SK-N-SH (cell line): ENCODE data around the gene PDE4B. TPM values are rescaled to one million over a fixed set of nuclear protein-coding genes. Genes with fewer than 3 reads are reported as not detected.
A peak's percentile ranks its signal among the peaks of the same experiment; 100 is the strongest.

ENCODE experiments used
- CTCF ChIA-PET: fragments of 300-600, 350-600 bp; formaldehyde crosslinking; extraction: SDS; loops from one replicate; lab custom pipeline; 2021; lab: Yijun Ruan, JAX
- POLR2A ChIA-PET: fragments of 350-600 bp; sonication (Branson Sonifier 250); formaldehyde crosslinking; extraction: SDS; loops from one replicate; lab custom pipeline; 2020; ENCODE audit warnings: antibody characterized with exemption, inconsistent platforms; lab: Yijun Ruan, JAX
- DNase-seq: peaks from one replicate; pipeline ENCODE4 v3.0.0; 2012
- H2AFZ ChIP-seq: fragments of 200-600 bp; sonication (generic); 2 replicates; pipeline ENCODE4 v1.8.1; 2016; ENCODE audit warnings: antibody characterized with exemption, mild to moderate bottlenecking, low read depth
- H3F3A ChIP-seq: fragments of 200-600 bp; sonication (generic); replicated peaks from 2 replicates; pipeline ENCODE3; 2016; ENCODE audit warnings: antibody characterized with exemption, mild to moderate bottlenecking; ENCODE audit not compliant: insufficient read depth
- H3K27ac ChIP-seq, 2 experiments: fragments of 200-500 bp in 1 of 2; fragments of 200-600 bp in 1 of 2; sonication (Bioruptor generic) in 1 of 2; sonication (generic), shearing (Covaris generic) in 1 of 2; 2 replicates each; pipeline versions ENCODE4 v1.5.1 to v1.6.1; 2014 to 2016; ENCODE audit warnings: low read depth in 2 of 2, inconsistent platforms in 1 of 2, low read length in 1 of 2, mild to moderate bottlenecking in 1 of 2, mixed read lengths in 1 of 2
- H3K27me3 ChIP-seq: fragments of 200-600 bp; sonication (generic), shearing (Covaris generic); 2 replicates; pipeline ENCODE4 v1.6.1; 2016; ENCODE audit warnings: mixed run types; ENCODE audit not compliant: insufficient read depth
- H3K36me3 ChIP-seq, 2 experiments: fragments of 200-500 bp in 1 of 2; fragments of 200-600 bp in 1 of 2; sonication (Bioruptor generic) in 1 of 2; sonication (generic) in 1 of 2; replicated peaks in 1 of 2; 2 replicates each; pipeline versions ENCODE3 to v1.5.1; 2014 to 2016; ENCODE audit warnings: low read length in 1 of 2, mild to moderate bottlenecking in 1 of 2; ENCODE audit not compliant: insufficient read depth in 2 of 2, control insufficient read depth in 1 of 2
- H3K4me1 ChIP-seq, 2 experiments: fragments of 200-500 bp in 1 of 2; fragments of 200-600 bp in 1 of 2; sonication (Bioruptor generic) in 1 of 2; sonication (generic), shearing (Covaris generic) in 1 of 2; 2 replicates each; pipeline versions ENCODE4 v1.5.1 to v1.6.1; 2014 to 2016; ENCODE audit warnings: low read depth in 1 of 2, low read length in 1 of 2, mixed run types in 1 of 2; ENCODE audit not compliant: insufficient read depth in 2 of 2, control insufficient read depth in 1 of 2
- H3K4me2 ChIP-seq: fragments of 200-600 bp; sonication (generic), shearing (Covaris generic); 2 replicates; pipeline ENCODE4 v1.6.1; 2017; ENCODE audit warnings: mixed run types
- H3K4me3 ChIP-seq, 2 experiments: fragments of 200-500 bp in 1 of 2; fragments of 200-600 bp in 1 of 2; sonication (Bioruptor generic) in 1 of 2; sonication (generic), shearing (Covaris generic) in 1 of 2; 2 replicates each; pipeline versions ENCODE4 v1.5.1 to v1.8.1; 2014 to 2016; ENCODE audit warnings: low read depth in 2 of 2, inconsistent platforms in 1 of 2, low read length in 1 of 2, mild to moderate bottlenecking in 1 of 2, mixed read lengths in 1 of 2, moderate library complexity in 1 of 2
- H3K79me2 ChIP-seq: fragments of 200-600 bp; sonication (generic); 2 replicates; pipeline ENCODE4 v1.8.1; 2017; ENCODE audit warnings: mild to moderate bottlenecking; ENCODE audit not compliant: insufficient read depth
- H3K9ac ChIP-seq: fragments of 200-600 bp; sonication (generic); 2 replicates; pipeline ENCODE4 v1.6.1; 2017; ENCODE audit warnings: mixed run types
- H3K9me2 ChIP-seq: fragments of 200-600 bp; sonication (generic); 2 replicates; pipeline ENCODE4 v1.6.1; 2017; ENCODE audit warnings: mixed run types
- H3K9me3 ChIP-seq: fragments of 200-600 bp; sonication (generic); 2 replicates; pipeline ENCODE4 v1.6.1; 2017; ENCODE audit warnings: mixed run types, mild to moderate bottlenecking, moderate library complexity
- H4K20me1 ChIP-seq: fragments of 200-600 bp; sonication (generic); 2 replicates; pipeline ENCODE4 v1.6.1; 2017; ENCODE audit warnings: mild to moderate bottlenecking, mixed run types; ENCODE audit not compliant: insufficient read depth
- CHD2 ChIP-seq: fragments of 150-350 bp; IDR thresholded peaks from 2 replicates; pipeline ENCODE4 v1.6.1; 2018; ENCODE audit warnings: low read length; ENCODE audit not compliant: partially characterized antibody
- ELF1 ChIP-seq: IDR thresholded peaks from 2 replicates; pipeline ENCODE4 v1.4.0; 2012
- EP300 ChIP-seq, 2 experiments: IDR thresholded peaks; 2 replicates each; pipeline versions ENCODE4 v1.4.0 to v1.6.1; 2012; ENCODE audit warnings: borderline replicate concordance in 1 of 2, low read depth in 1 of 2, low read length in 1 of 2
- EZH2phosphoT487 ChIP-seq: fragments of 200-600 bp; sonication (generic); IDR thresholded peaks from 2 replicates; pipeline ENCODE4 v1.6.1; 2017; ENCODE audit warnings: low read depth, mixed run types, mild to moderate bottlenecking, antibody characterized with exemption, moderate library complexity, borderline replicate concordance
- FOXM1 ChIP-seq: IDR thresholded peaks from 2 replicates; pipeline ENCODE4 v1.4.0; 2012; ENCODE audit warnings: low read depth, mild to moderate bottlenecking
- GABPA ChIP-seq: IDR thresholded peaks from 2 replicates; pipeline ENCODE4 v1.4.0; 2012; ENCODE audit warnings: low read depth, mild to moderate bottlenecking
- GATA2 ChIP-seq: sonication (generic); formaldehyde crosslinking; IDR thresholded peaks from 2 replicates; pipeline ENCODE4 v1.5.0; 2020; ENCODE audit warnings: mild to moderate bottlenecking, missing genetic modification reagents
- JUND ChIP-seq: IDR thresholded peaks from 2 replicates; pipeline ENCODE4 v1.4.0; 2012
- MXI1 ChIP-seq: IDR thresholded peaks from 2 replicates; pipeline ENCODE4 v1.6.1; 2012; ENCODE audit warnings: mild to moderate bottlenecking, low read depth, low read length, improper control_type of control experiment
- NRF1 ChIP-seq: IDR thresholded peaks from 2 replicates; pipeline ENCODE4 v1.6.1; 2012; ENCODE audit warnings: low read depth, mild to moderate bottlenecking, low read length
- POLR2AphosphoS5 ChIP-seq: IDR thresholded peaks from 2 replicates; pipeline ENCODE4 v1.6.1; 2012; ENCODE audit warnings: low read depth, low read length
- RAD21 ChIP-seq: IDR thresholded peaks from 2 replicates; pipeline ENCODE4 v1.6.1; 2012; ENCODE audit warnings: mild to moderate bottlenecking, low read length
- RCOR1 ChIP-seq: fragments of 150-350 bp; IDR thresholded peaks from 2 replicates; pipeline ENCODE4 v1.6.1; 2017; ENCODE audit warnings: antibody characterized with exemption, low read length
- RFX5 ChIP-seq: IDR thresholded peaks from 2 replicates; pipeline ENCODE4 v1.6.1; 2012; ENCODE audit warnings: mild to moderate bottlenecking, improper control_type of control experiment, low read length
- RXRA ChIP-seq: IDR thresholded peaks from 2 replicates; pipeline ENCODE4 v1.4.0; 2012; ENCODE audit warnings: low read depth, mild to moderate bottlenecking, borderline replicate concordance
- SIN3A ChIP-seq: IDR thresholded peaks from 2 replicates; pipeline ENCODE4 v1.6.1; 2012; ENCODE audit warnings: low read depth, mild to moderate bottlenecking, low read length, moderate library complexity, borderline replicate concordance
- SMC3 ChIP-seq: IDR thresholded peaks from 2 replicates; pipeline ENCODE4 v1.6.1; 2012; ENCODE audit warnings: low read depth, low read length, improper control_type of control experiment
- TCF12 ChIP-seq: IDR thresholded peaks from 2 replicates; pipeline ENCODE4 v1.4.0; 2012
- TEAD4 ChIP-seq: IDR thresholded peaks from 2 replicates; pipeline ENCODE4 v1.4.0; 2012; ENCODE audit warnings: mild to moderate bottlenecking, borderline replicate concordance; ENCODE audit not compliant: insufficient read depth
- WGBS: methylation state at CpG from one replicate; pipeline ENCODE4 v1.1.6; 2017; ENCODE audit warnings: low lambda C conversion rate; 5-methylcytosine and 5-hydroxymethylcytosine counted together
- polyA plus RNA-seq, 3 experiments: library from polyadenylated mRNA; depleted of rRNA; stranded (reverse); fragments of >200 nt; gene quantifications; 2 replicates each; pipeline ENCODE4 v1.2.3, GENCODE V29; 2012
- TF ChIP-seq, protein P1 (sequence below): fragments of 200-600 bp; sonication (generic); IDR thresholded peaks from 2 replicates; pipeline ENCODE4 v1.6.1; 2017; ENCODE audit warnings: antibody characterized with exemption, mild to moderate bottlenecking, moderate library complexity
- TF ChIP-seq, protein P2 (sequence below): fragments of 150-350 bp; IDR thresholded peaks from 2 replicates; pipeline ENCODE4 v1.6.1; 2016; ENCODE audit warnings: mild to moderate bottlenecking, low read depth, low read length
- TF ChIP-seq, protein P3 (sequence below): IDR thresholded peaks from 2 replicates; pipeline ENCODE4 v1.4.0; 2012; ENCODE audit warnings: low read depth, borderline replicate concordance
- TF ChIP-seq, protein P4 (sequence below): fragments of 150-350 bp; IDR thresholded peaks from 2 replicates; pipeline ENCODE4 v1.6.1; 2017; ENCODE audit warnings: antibody characterized with exemption, low read length, low read depth, borderline replicate concordance
- TF ChIP-seq, protein P5 (sequence below): IDR thresholded peaks from 2 replicates; pipeline ENCODE4 v1.4.0; 2012; ENCODE audit warnings: low read depth, borderline replicate concordance
- TF ChIP-seq, protein P6 (sequence below): IDR thresholded peaks from 2 replicates; pipeline ENCODE4 v1.4.0; 2012; ENCODE audit warnings: low read depth

The PDE4B gene
- polyA plus RNA-seq, 1 of the 3 experiments (the other 2 are of a cell fraction), result 1.9 TPM

DNA sequence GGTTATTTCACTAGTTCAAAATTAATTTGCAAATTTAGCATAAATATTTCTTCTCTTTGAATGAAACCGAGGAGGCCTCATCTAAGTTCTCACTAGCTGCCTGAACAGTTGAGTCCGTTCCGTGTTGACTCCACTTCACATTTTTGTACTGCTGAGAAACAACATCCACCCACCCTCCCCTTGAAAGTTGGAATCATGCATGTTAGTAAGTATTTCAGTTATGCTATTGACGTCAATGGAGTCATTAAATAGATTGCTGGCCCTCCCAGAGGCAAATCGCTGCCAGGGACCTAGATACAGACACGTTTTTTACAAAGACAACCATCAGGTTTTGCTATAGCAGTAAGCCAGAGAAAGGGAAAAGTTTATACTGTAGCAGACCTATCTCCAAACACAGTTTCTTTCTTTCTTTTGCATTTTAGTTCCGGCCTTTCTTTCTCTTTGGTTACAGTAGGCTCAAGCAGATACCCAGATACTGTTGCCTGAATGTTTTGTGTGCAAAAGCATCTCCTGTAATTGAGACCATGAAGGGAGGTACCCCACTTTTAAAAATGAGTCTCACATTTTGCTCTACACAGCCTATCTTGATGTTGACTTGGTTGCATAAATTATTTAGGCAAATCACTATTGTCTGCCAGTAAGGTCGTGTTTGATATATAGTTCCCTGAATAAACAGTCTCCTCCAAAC lies 478.7 kb downstream of the PDE4B start:
- ChIA-PET POLR2A (interaction anchor here (2.0 kb wide), 1 partner anchor 60 kb away, joined by 7 read pairs; no protein-coding TSS in a partner anchor), CTCF (interaction anchor here (0.8 to 2.9 kb wide), 7 partner anchors 29 to 232 kb away, joined by 3 to 12 read pairs (median 3); no protein-coding TSS in a partner anchor)
- Histone ChIP-seq H3K4me1 (peaks cover 21 to 45% of the 10 kb centered on the region in 2 experiments; a peak in 3 of 4 replicates), H3K4me3 (peak overlapping the region in 1 of 2 experiments; percentile 30; a peak in 1 of 4 replicates), H3K79me2 (no peaks in the 10 kb centered on the region), H4K20me1 (no peaks in the 10 kb centered on the region), H3K9me2 (no peaks in the 10 kb centered on the region), H3K9ac (peak overlapping the region; percentile 65), H3K4me2 (peak overlapping the region; percentile 62), H3K9me3 (no peaks in the 10 kb centered on the region), H3K27ac (peak overlapping the region; percentile 91 to 97), H3F3A (peaks cover 16% of the 10 kb centered on the region), H3K36me3 (no peaks in the 10 kb centered on the region), H3K27me3 (no peaks in the 10 kb centered on the region), H2AFZ (peak overlapping the region; percentile 70)
- WGBS, result 1% methylated on average over 8 of the region's 8 CpGs
- DNase-seq, result peak; percentile 72
- TF ChIP-seq POLR2AphosphoS5 (peak; percentile 50; the same call in 1 of the 2 replicates), ELF1 (no peak), TCF12 (peak; percentile 89), GABPA (no peak), RXRA (peak; percentile 59; the same call in 1 of the 2 replicates), FOXM1 (peak; percentile 39; the same call in 1 of the 2 replicates), MXI1 (peak; percentile 73; the same call in 1 of the 2 replicates), RAD21 (peak; percentile 38), SIN3A (peak; percentile 53; the same call in 1 of the 2 replicates), TEAD4 (peak; percentile 91), GATA2 (peak; percentile 75), RCOR1 (peak; percentile 73; the same call in 1 of the 2 replicates), EP300 (IDR thresholded peaks at IDR 0.05; ENCODE audit: borderline replicate concordance in 1 of 2, low read depth in 1 of 2, low read length in 1 of 2) (peak; percentile 96), RFX5 (no peak; the same call in 1 of the 2 replicates), EZH2phosphoT487 (no peak), SMC3 (no peak; the same call in 1 of the 2 replicates), NRF1 (no peak), JUND (peak; percentile 91), CHD2 (peak; percentile 73)
- TF ChIP-seq, protein P1, sequence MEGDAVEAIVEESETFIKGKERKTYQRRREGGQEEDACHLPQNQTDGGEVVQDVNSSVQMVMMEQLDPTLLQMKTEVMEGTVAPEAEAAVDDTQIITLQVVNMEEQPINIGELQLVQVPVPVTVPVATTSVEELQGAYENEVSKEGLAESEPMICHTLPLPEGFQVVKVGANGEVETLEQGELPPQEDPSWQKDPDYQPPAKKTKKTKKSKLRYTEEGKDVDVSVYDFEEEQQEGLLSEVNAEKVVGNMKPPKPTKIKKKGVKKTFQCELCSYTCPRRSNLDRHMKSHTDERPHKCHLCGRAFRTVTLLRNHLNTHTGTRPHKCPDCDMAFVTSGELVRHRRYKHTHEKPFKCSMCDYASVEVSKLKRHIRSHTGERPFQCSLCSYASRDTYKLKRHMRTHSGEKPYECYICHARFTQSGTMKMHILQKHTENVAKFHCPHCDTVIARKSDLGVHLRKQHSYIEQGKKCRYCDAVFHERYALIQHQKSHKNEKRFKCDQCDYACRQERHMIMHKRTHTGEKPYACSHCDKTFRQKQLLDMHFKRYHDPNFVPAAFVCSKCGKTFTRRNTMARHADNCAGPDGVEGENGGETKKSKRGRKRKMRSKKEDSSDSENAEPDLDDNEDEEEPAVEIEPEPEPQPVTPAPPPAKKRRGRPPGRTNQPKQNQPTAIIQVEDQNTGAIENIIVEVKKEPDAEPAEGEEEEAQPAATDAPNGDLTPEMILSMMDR, result no peak
- TF ChIP-seq, protein P2, sequence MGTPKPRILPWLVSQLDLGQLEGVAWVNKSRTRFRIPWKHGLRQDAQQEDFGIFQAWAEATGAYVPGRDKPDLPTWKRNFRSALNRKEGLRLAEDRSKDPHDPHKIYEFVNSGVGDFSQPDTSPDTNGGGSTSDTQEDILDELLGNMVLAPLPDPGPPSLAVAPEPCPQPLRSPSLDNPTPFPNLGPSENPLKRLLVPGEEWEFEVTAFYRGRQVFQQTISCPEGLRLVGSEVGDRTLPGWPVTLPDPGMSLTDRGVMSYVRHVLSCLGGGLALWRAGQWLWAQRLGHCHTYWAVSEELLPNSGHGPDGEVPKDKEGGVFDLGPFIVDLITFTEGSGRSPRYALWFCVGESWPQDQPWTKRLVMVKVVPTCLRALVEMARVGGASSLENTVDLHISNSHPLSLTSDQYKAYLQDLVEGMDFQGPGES, result no peak
- TF ChIP-seq, protein P3, sequence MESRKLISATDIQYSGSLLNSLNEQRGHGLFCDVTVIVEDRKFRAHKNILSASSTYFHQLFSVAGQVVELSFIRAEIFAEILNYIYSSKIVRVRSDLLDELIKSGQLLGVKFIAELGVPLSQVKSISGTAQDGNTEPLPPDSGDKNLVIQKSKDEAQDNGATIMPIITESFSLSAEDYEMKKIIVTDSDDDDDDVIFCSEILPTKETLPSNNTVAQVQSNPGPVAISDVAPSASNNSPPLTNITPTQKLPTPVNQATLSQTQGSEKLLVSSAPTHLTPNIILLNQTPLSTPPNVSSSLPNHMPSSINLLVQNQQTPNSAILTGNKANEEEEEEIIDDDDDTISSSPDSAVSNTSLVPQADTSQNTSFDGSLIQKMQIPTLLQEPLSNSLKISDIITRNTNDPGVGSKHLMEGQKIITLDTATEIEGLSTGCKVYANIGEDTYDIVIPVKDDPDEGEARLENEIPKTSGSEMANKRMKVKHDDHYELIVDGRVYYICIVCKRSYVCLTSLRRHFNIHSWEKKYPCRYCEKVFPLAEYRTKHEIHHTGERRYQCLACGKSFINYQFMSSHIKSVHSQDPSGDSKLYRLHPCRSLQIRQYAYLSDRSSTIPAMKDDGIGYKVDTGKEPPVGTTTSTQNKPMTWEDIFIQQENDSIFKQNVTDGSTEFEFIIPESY, result no peak
- TF ChIP-seq, protein P4, sequence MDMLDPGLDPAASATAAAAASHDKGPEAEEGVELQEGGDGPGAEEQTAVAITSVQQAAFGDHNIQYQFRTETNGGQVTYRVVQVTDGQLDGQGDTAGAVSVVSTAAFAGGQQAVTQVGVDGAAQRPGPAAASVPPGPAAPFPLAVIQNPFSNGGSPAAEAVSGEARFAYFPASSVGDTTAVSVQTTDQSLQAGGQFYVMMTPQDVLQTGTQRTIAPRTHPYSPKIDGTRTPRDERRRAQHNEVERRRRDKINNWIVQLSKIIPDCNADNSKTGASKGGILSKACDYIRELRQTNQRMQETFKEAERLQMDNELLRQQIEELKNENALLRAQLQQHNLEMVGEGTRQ, result no peak
- TF ChIP-seq, protein P5, sequence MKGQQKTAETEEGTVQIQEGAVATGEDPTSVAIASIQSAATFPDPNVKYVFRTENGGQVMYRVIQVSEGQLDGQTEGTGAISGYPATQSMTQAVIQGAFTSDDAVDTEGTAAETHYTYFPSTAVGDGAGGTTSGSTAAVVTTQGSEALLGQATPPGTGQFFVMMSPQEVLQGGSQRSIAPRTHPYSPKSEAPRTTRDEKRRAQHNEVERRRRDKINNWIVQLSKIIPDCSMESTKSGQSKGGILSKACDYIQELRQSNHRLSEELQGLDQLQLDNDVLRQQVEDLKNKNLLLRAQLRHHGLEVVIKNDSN, result no peak
- TF ChIP-seq, protein P6, sequence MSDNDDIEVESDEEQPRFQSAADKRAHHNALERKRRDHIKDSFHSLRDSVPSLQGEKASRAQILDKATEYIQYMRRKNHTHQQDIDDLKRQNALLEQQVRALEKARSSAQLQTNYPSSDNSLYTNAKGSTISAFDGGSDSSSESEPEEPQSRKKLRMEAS, result peak; percentile 92
